SK-N-SH (cell line): ENCODE results near the gene DCHS2. TPM values are rescaled to one million over a fixed set of nuclear protein-coding genes. Genes with fewer than 3 reads are reported as not detected.

Source experiments
- CTCF ChIA-PET: fragments of 300-600, 350-600 bp; formaldehyde crosslinking; extraction: SDS; loops from one replicate; lab custom pipeline; 2021; lab: Yijun Ruan, JAX
- POLR2A ChIA-PET: fragments of 350-600 bp; sonication (Branson Sonifier 250); formaldehyde crosslinking; extraction: SDS; loops from one replicate; lab custom pipeline; 2020; ENCODE audit warnings: antibody characterized with exemption, inconsistent platforms; lab: Yijun Ruan, JAX
- DNase-seq: peaks from one replicate; pipeline ENCODE4 v3.0.0; 2012
- H2AFZ ChIP-seq: fragments of 200-600 bp; sonication (generic); 2 replicates; pipeline ENCODE4 v1.8.1; 2016; ENCODE audit warnings: antibody characterized with exemption, mild to moderate bottlenecking, low read depth
- H3F3A ChIP-seq: fragments of 200-600 bp; sonication (generic); replicated peaks from 2 replicates; pipeline ENCODE3; 2016; ENCODE audit warnings: antibody characterized with exemption, mild to moderate bottlenecking; ENCODE audit not compliant: insufficient read depth
- H3K27ac ChIP-seq, 2 experiments: fragments of 200-500 bp in 1 of 2; fragments of 200-600 bp in 1 of 2; sonication (Bioruptor generic) in 1 of 2; sonication (generic), shearing (Covaris generic) in 1 of 2; 2 replicates each; pipeline versions ENCODE4 v1.5.1 to v1.6.1; 2014 to 2016; ENCODE audit warnings: low read depth in 2 of 2, inconsistent platforms in 1 of 2, low read length in 1 of 2, mild to moderate bottlenecking in 1 of 2, mixed read lengths in 1 of 2
- H3K27me3 ChIP-seq: fragments of 200-600 bp; sonication (generic), shearing (Covaris generic); 2 replicates; pipeline ENCODE4 v1.6.1; 2016; ENCODE audit warnings: mixed run types; ENCODE audit not compliant: insufficient read depth
- H3K36me3 ChIP-seq, 2 experiments: fragments of 200-500 bp in 1 of 2; fragments of 200-600 bp in 1 of 2; sonication (Bioruptor generic) in 1 of 2; sonication (generic) in 1 of 2; replicated peaks in 1 of 2; 2 replicates each; pipeline versions ENCODE3 to v1.5.1; 2014 to 2016; ENCODE audit warnings: low read length in 1 of 2, mild to moderate bottlenecking in 1 of 2; ENCODE audit not compliant: insufficient read depth in 2 of 2, control insufficient read depth in 1 of 2
- H3K4me1 ChIP-seq, 2 experiments: fragments of 200-500 bp in 1 of 2; fragments of 200-600 bp in 1 of 2; sonication (Bioruptor generic) in 1 of 2; sonication (generic), shearing (Covaris generic) in 1 of 2; 2 replicates each; pipeline versions ENCODE4 v1.5.1 to v1.6.1; 2014 to 2016; ENCODE audit warnings: low read depth in 1 of 2, low read length in 1 of 2, mixed run types in 1 of 2; ENCODE audit not compliant: insufficient read depth in 2 of 2, control insufficient read depth in 1 of 2
- H3K4me2 ChIP-seq: fragments of 200-600 bp; sonication (generic), shearing (Covaris generic); 2 replicates; pipeline ENCODE4 v1.6.1; 2017; ENCODE audit warnings: mixed run types
- H3K4me3 ChIP-seq, 2 experiments: fragments of 200-500 bp in 1 of 2; fragments of 200-600 bp in 1 of 2; sonication (Bioruptor generic) in 1 of 2; sonication (generic), shearing (Covaris generic) in 1 of 2; 2 replicates each; pipeline versions ENCODE4 v1.5.1 to v1.8.1; 2014 to 2016; ENCODE audit warnings: low read depth in 2 of 2, inconsistent platforms in 1 of 2, low read length in 1 of 2, mild to moderate bottlenecking in 1 of 2, mixed read lengths in 1 of 2, moderate library complexity in 1 of 2
- H3K79me2 ChIP-seq: fragments of 200-600 bp; sonication (generic); 2 replicates; pipeline ENCODE4 v1.8.1; 2017; ENCODE audit warnings: mild to moderate bottlenecking; ENCODE audit not compliant: insufficient read depth
- H3K9ac ChIP-seq: fragments of 200-600 bp; sonication (generic); 2 replicates; pipeline ENCODE4 v1.6.1; 2017; ENCODE audit warnings: mixed run types
- H3K9me2 ChIP-seq: fragments of 200-600 bp; sonication (generic); 2 replicates; pipeline ENCODE4 v1.6.1; 2017; ENCODE audit warnings: mixed run types
- H3K9me3 ChIP-seq: fragments of 200-600 bp; sonication (generic); 2 replicates; pipeline ENCODE4 v1.6.1; 2017; ENCODE audit warnings: mixed run types, mild to moderate bottlenecking, moderate library complexity
- H4K20me1 ChIP-seq: fragments of 200-600 bp; sonication (generic); 2 replicates; pipeline ENCODE4 v1.6.1; 2017; ENCODE audit warnings: mild to moderate bottlenecking, mixed run types; ENCODE audit not compliant: insufficient read depth
- CTCF ChIP-seq: fragments of 200-600 bp; sonication (generic); IDR thresholded peaks from 2 replicates; pipeline ENCODE4 v1.6.1; 2017; ENCODE audit warnings: antibody characterized with exemption, mild to moderate bottlenecking, moderate library complexity
- EP300 ChIP-seq, 2 experiments: IDR thresholded peaks; 2 replicates each; pipeline versions ENCODE4 v1.4.0 to v1.6.1; 2012; ENCODE audit warnings: borderline replicate concordance in 1 of 2, low read depth in 1 of 2, low read length in 1 of 2
- EZH2phosphoT487 ChIP-seq: fragments of 200-600 bp; sonication (generic); IDR thresholded peaks from 2 replicates; pipeline ENCODE4 v1.6.1; 2017; ENCODE audit warnings: low read depth, mixed run types, mild to moderate bottlenecking, antibody characterized with exemption, moderate library complexity, borderline replicate concordance
- FOXJ3 ChIP-seq: sonication (generic); formaldehyde crosslinking; IDR thresholded peaks from 2 replicates; pipeline ENCODE4 v1.5.1; 2020; ENCODE audit warnings: mild to moderate bottlenecking, missing genetic modification reagents
- FOXM1 ChIP-seq: IDR thresholded peaks from 2 replicates; pipeline ENCODE4 v1.4.0; 2012; ENCODE audit warnings: low read depth, mild to moderate bottlenecking
- GABPA ChIP-seq: IDR thresholded peaks from 2 replicates; pipeline ENCODE4 v1.4.0; 2012; ENCODE audit warnings: low read depth, mild to moderate bottlenecking
- MAX ChIP-seq: IDR thresholded peaks from 2 replicates; pipeline ENCODE4 v1.4.0; 2012; ENCODE audit warnings: low read depth
- MXI1 ChIP-seq: IDR thresholded peaks from 2 replicates; pipeline ENCODE4 v1.6.1; 2012; ENCODE audit warnings: mild to moderate bottlenecking, low read depth, low read length, improper control_type of control experiment
- NFIC ChIP-seq: IDR thresholded peaks from 2 replicates; pipeline ENCODE4 v1.4.0; 2012; ENCODE audit warnings: borderline replicate concordance
- PBX3 ChIP-seq: IDR thresholded peaks from 2 replicates; pipeline ENCODE4; 2012
- POLR2AphosphoS5 ChIP-seq: IDR thresholded peaks from 2 replicates; pipeline ENCODE4 v1.6.1; 2012; ENCODE audit warnings: low read depth, low read length
- RAD21 ChIP-seq: IDR thresholded peaks from 2 replicates; pipeline ENCODE4 v1.6.1; 2012; ENCODE audit warnings: mild to moderate bottlenecking, low read length
- RCOR1 ChIP-seq: fragments of 150-350 bp; IDR thresholded peaks from 2 replicates; pipeline ENCODE4 v1.6.1; 2017; ENCODE audit warnings: antibody characterized with exemption, low read length
- RFX5 ChIP-seq: IDR thresholded peaks from 2 replicates; pipeline ENCODE4 v1.6.1; 2012; ENCODE audit warnings: mild to moderate bottlenecking, improper control_type of control experiment, low read length
- RXRA ChIP-seq: IDR thresholded peaks from 2 replicates; pipeline ENCODE4 v1.4.0; 2012; ENCODE audit warnings: low read depth, mild to moderate bottlenecking, borderline replicate concordance
- SIN3A ChIP-seq: IDR thresholded peaks from 2 replicates; pipeline ENCODE4 v1.6.1; 2012; ENCODE audit warnings: low read depth, mild to moderate bottlenecking, low read length, moderate library complexity, borderline replicate concordance
- TAF1 ChIP-seq: IDR thresholded peaks from 2 replicates; pipeline ENCODE4 v1.6.1; 2012; ENCODE audit warnings: low read depth, mild to moderate bottlenecking, low read length, moderate library complexity, borderline replicate concordance
- TCF12 ChIP-seq: IDR thresholded peaks from 2 replicates; pipeline ENCODE4 v1.4.0; 2012
- ZBTB33 ChIP-seq: IDR thresholded peaks from 2 replicates; pipeline ENCODE4 v1.4.0; 2012; ENCODE audit warnings: low read depth, borderline replicate concordance
- WGBS: methylation state at CpG from one replicate; pipeline ENCODE4 v1.1.6; 2017; ENCODE audit warnings: low lambda C conversion rate; 5-methylcytosine and 5-hydroxymethylcytosine counted together
- polyA plus RNA-seq, 3 experiments: library from polyadenylated mRNA; depleted of rRNA; stranded (reverse); fragments of >200 nt; gene quantifications; 2 replicates each; pipeline ENCODE4 v1.2.3, GENCODE V29; 2012

Gene DCHS2
- polyA plus RNA-seq, 1 of the 3 experiments (the other 2 are of a cell fraction), result not detected

- Histone ChIP-seq H3K27ac (no peak overlapping the region), H4K20me1 (no peaks in the 10 kb centered on the region), H3F3A (no peaks in the 10 kb centered on the region), H3K27me3 (peaks cover 17% of the 10 kb centered on the region), H3K79me2 (no peaks in the 10 kb centered on the region), H2AFZ (no peak overlapping the region), H3K4me3 (no peak overlapping the region), H3K4me1 (0 out of 4 replicates have a peak, but pooled peaks cover 0 to 6% of the 10 kb centered on the region in 2 experiments), H3K4me2 (no peak overlapping the region), H3K9me3 (no peaks in the 10 kb centered on the region), H3K9me2 (no peaks in the 10 kb centered on the region), H3K36me3 (no peaks in the 10 kb centered on the region), H3K9ac (no peak overlapping the region)
- CTCF ChIA-PET, result no interaction called here
- 10% methylated on average over 2 of the region's 2 CpGs for WGBS
- TF ChIP-seq FOXJ3 (CRISPR knock-in tag) (no peak), EP300 (IDR thresholded peaks at IDR 0.05; ENCODE audit: borderline replicate concordance in 1 of 2, low read depth in 1 of 2, low read length in 1 of 2) (no peak), RCOR1 (no peak), GABPA (no peak), POLR2AphosphoS5 (no peak), CTCF (no peak), ZBTB33 (no peak), TAF1 (no peak), FOXM1 (no peak), PBX3 (no peak), RXRA (no peak), NFIC (no peak), RFX5 (no peak), MAX (no peak), TCF12 (no peak), RAD21 (no peak), MXI1 (no peak), SIN3A (no peak), EZH2phosphoT487 (no peak)
- DNase-seq, result no peak
- POLR2A ChIA-PET, result no interaction called here
Observed at GRCh38 chr4:154526151-154526550, 34.6 kb upstream of the DCHS2 start.
